ENCODE results near the gene DHRS7C. TPM values are rescaled to one million over a fixed set of nuclear protein-coding genes. Genes with fewer than 3 reads are reported as not detected.
A peak's percentile ranks its signal among the peaks of the same experiment; 100 is the strongest.

The DHRS7C gene
- total and polyA plus RNA-seq, 2 experiments from 2014 or later: 0.63 TPM; not detected in 1

GRCh38 chr17:9821921-9822320 lies 30.5 kb upstream of the DHRS7C start, which contains the start of gene GSG1L2:
Gene GSG1L2, minus strand, starts transcription at chr17:9822079. Its CDS starts 8 bp downstream, at chr17:9822071.
- no peak within 1 kb of the TSS for H3K27ac ChIP-seq
- no peak within 1 kb of the TSS for H3K4me3 ChIP-seq
- no peaks in the 10 kb centered on the region for H3K27me3 ChIP-seq
- no peak for DNase-seq (ENCODE audit: low read depth in 1 of 2, low spot score in 1 of 2)
- no peaks in the 10 kb centered on the region for H3K4me1 ChIP-seq (ENCODE audit: low read depth)
- no peaks in the 10 kb centered on the region for H3K9me3 ChIP-seq (ENCODE audit: low read depth)
- H3K36me3 ChIP-seq: no peaks in the 10 kb centered on the region
- no peak for TF ChIP-seq CTCF (IDR thresholded peaks at IDR 0.05; ENCODE audit: low read depth, low read length)

- TF ChIP-seq CTCF (IDR thresholded peaks at IDR 0.05; ENCODE audit: low read depth, low read length): no peak
- H3K27ac ChIP-seq: no peak overlapping the region
- H3K4me3 ChIP-seq: no peak overlapping the region
- H3K27me3 ChIP-seq: no peaks in the 10 kb centered on the region
- H3K4me1 ChIP-seq (ENCODE audit: low read depth): no peaks in the 10 kb centered on the region
- H3K36me3 ChIP-seq: no peaks in the 10 kb centered on the region
- H3K9me3 ChIP-seq (ENCODE audit: low read depth): no peaks in the 10 kb centered on the region
- no peak for DNase-seq (ENCODE audit: low read depth in 1 of 2, low spot score in 1 of 2)
Measured at GRCh38 chr17:9820448-9820847, 29.1 kb upstream of the DHRS7C start.

GRCh38 chr17:9818760-9819159 lies 27.4 kb upstream of the DHRS7C start:
- H3K27me3 ChIP-seq: no peaks in the 10 kb centered on the region
- no peak overlapping the region for H3K27ac ChIP-seq
- H3K4me1 ChIP-seq (ENCODE audit: low read depth): no peaks in the 10 kb centered on the region
- no peaks in the 10 kb centered on the region for H3K36me3 ChIP-seq
- H3K4me3 ChIP-seq: no peak overlapping the region
- DNase-seq (ENCODE audit: low read depth in 1 of 2, low spot score in 1 of 2): no peak
- H3K9me3 ChIP-seq (ENCODE audit: low read depth): no peaks in the 10 kb centered on the region
- TF ChIP-seq CTCF (IDR thresholded peaks at IDR 0.05; ENCODE audit: low read depth, low read length): no peak

GRCh38 chr17:9817086-9817485 lies 25.7 kb upstream of the DHRS7C start:
- DNase-seq (ENCODE audit: low read depth in 1 of 2, low spot score in 1 of 2): peak; percentile 69 to 80
- H3K9me3 ChIP-seq (ENCODE audit: low read depth): no peaks in the 10 kb centered on the region
- TF ChIP-seq CTCF (IDR thresholded peaks at IDR 0.05; ENCODE audit: low read depth, low read length): no peak
- peaks cover under 1% of the 10 kb centered on the region for H3K4me1 ChIP-seq (ENCODE audit: low read depth)
- H3K36me3 ChIP-seq: no peaks in the 10 kb centered on the region
- no peak overlapping the region for H3K4me3 ChIP-seq
- no peak overlapping the region for H3K27ac ChIP-seq
- H3K27me3 ChIP-seq: no peaks in the 10 kb centered on the region

GRCh38 chr17:9816472-9816871 lies 25.1 kb upstream of the DHRS7C start:
- no peak for DNase-seq (ENCODE audit: low read depth in 1 of 2, low spot score in 1 of 2)
- Histone ChIP-seq H3K27ac (no peak overlapping the region), H3K4me1 (ENCODE audit: low read depth) (peaks cover 5% of the 10 kb centered on the region), H3K9me3 (ENCODE audit: low read depth) (no peaks in the 10 kb centered on the region), H3K4me3 (no peak overlapping the region), H3K27me3 (no peaks in the 10 kb centered on the region), H3K36me3 (no peaks in the 10 kb centered on the region)
- TF ChIP-seq CTCF (IDR thresholded peaks at IDR 0.05; ENCODE audit: low read depth, low read length): no peak
